SK-MEL-5 (cell line): ENCODE results near the gene CARD19. TPM values are rescaled to one million over a fixed set of nuclear protein-coding genes. Genes with fewer than 3 reads are reported as not detected.
"Not testable (repeated sequence)": the region's sequence is repeated elsewhere in the genome, so short reads cannot be mapped to it uniquely, and the experiment has no call there.

Experiments used
- DNase-seq: peaks from one replicate; pipeline ENCODE4 v3.0.0-alpha.2; 2016; ENCODE audit warnings: low read depth, low spot score
- in situ Hi-C: cut with HindIII; loops from 2 replicates; pipeline ENCODE4 v1.10.0; 2016; ENCODE audit warnings: low sequenced_read_pairs, high pct_unique_total_duplicates, low pct_unique_long_range_greater_than_20kb
- total RNA-seq: library from RNA; depleted of rRNA; stranded (reverse); fragments of >200 nt; shearing (Covaris generic); gene quantifications from 2 replicates; pipeline ENCODE4 v1.2.3, GENCODE V29; 2014

Gene CARD19
- total RNA-seq, 1 experiment from 2014 or later, result 46.4 TPM

- DNase-seq, result peak; percentile 62
- in situ Hi-C loops, result no loop called here
Observed at GRCh38 chr9:93134015-93134739, 38.2 kb downstream of the CARD19 start, which contains the start of gene NINJ1. NINJ1 (minus strand) TSS chr9:93134251; CDS start chr9:93134217, 34 bp downstream.

GRCh38 chr9:93134740-93135444 lies 38.9 kb downstream of the CARD19 start:
- no peak for DNase-seq
- in situ Hi-C loops, result no loop called here

GRCh38 chr9:93136011-93136440 lies 40.0 kb downstream of the CARD19 start:
- in situ Hi-C loops, result no loop called here
- no peak for DNase-seq

GRCh38 chr9:93137362-93137761 lies 41.3 kb downstream of the CARD19 start:
- DNase-seq, result no peak
- in situ Hi-C loops, result no loop called here

- in situ Hi-C loops, result no loop called here
- no peak for DNase-seq
Observed at GRCh38 chr9:93138171-93138764, 42.3 kb downstream of the CARD19 start.

GRCh38 chr9:93139365-93140182 lies 43.6 kb downstream of the CARD19 start:
- DNase-seq, result no peak
- in situ Hi-C loops, result no loop called here

- DNase-seq, result no peak
- in situ Hi-C loops, result no loop called here
Observed at GRCh38 chr9:93141771-93142483, 45.9 kb downstream of the CARD19 start.

- peak; percentile 99 for DNase-seq
- in situ Hi-C loops, result no loop called here
Observed at GRCh38 chr9:93143830-93144530, 48.0 kb downstream of the CARD19 start.

GRCh38 chr9:93146696-93147095 lies 50.7 kb downstream of the CARD19 start:
- peak; percentile 50 for DNase-seq
- in situ Hi-C loops, result not testable (repeated sequence)

- DNase-seq, result no peak
- in situ Hi-C loops, result no loop called here
Observed at GRCh38 chr9:93147632-93148031, 51.6 kb downstream of the CARD19 start.

- no peak for DNase-seq
- in situ Hi-C loops, result no loop called here
Observed at GRCh38 chr9:93148721-93149120, 52.7 kb downstream of the CARD19 start.

GRCh38 chr9:93149361-93149760 lies 53.3 kb downstream of the CARD19 start:
- in situ Hi-C loops, result no loop called here
- DNase-seq, result no peak

GRCh38 chr9:93151097-93151784 lies 55.2 kb downstream of the CARD19 start:
- DNase-seq, result no peak
- in situ Hi-C loops, result no loop called here

- in situ Hi-C loops, result no loop called here
Observed at GRCh38 chr9:93154293-93154903, 58.4 kb downstream of the CARD19 start.

GRCh38 chr9:93155716-93156474 lies 59.9 kb downstream of the CARD19 start:
- in situ Hi-C loops, result no loop called here
- no peak for DNase-seq

More at GRCh38 chr9:93154293-93154903, 58.4 kb downstream of the CARD19 start:
- peak; percentile 77 for DNase-seq
